Measurements from ENCODE around the gene ZFP36L1.
A peak's percentile ranks its signal among the peaks of the same experiment; 100 is the strongest.

The ZFP36L1 gene

GRCh38 chr14:68762953-68763764 is 29.7 kb downstream of the ZFP36L1 start:
- no peak for DNase-seq (ENCODE audit: low read depth in 2 of 2)

DNA sequence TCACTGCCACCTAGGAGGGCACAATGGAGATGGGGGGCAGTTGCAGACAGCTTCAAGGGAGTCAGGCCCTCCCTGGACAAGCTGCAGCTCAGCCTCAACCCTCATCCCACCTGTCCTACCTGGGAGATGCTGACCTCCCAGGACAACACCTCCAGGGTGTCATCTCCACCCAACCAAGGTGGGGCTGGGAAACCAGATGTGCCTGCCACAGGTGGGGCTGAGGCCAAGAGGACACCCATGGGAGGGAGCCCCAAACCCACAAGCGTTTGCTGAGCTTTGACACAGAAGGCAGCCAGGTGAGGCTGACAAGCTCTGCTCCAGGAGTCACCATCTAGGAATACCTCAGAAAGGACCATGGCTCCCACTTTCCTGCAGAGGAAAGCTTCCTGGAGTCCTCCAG is 31.5 kb downstream of the ZFP36L1 start:
- no peak for DNase-seq (ENCODE audit: low read depth in 2 of 2)

DNA sequence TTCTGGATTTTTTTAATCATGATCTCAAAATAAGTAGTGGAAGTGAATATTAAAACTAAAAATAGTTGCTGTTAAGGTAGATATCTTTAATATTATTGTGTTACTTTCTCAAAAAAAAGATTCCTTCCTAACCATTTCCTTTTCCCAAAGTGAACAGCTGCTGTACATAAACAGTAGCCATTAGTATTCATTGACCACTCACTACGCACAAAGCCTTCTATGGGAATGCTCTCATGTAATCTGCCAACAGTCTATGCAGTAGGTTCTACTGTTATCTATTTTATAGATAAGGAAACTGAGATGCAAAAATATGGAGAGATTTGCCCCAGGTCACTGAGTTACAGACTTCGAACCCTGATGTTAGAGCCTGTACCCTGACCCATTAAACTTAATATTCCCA is 32.1 kb downstream of the ZFP36L1 start:
- no peak for DNase-seq (ENCODE audit: low read depth in 2 of 2)

- no peak for DNase-seq (ENCODE audit: low read depth in 2 of 2)
These were observed 32.9 kb downstream of the ZFP36L1 start for GRCh38 chr14:68759937-68760336.

GRCh38 chr14:68759017-68759560 is 33.8 kb downstream of the ZFP36L1 start:
- DNase-seq (ENCODE audit: low read depth in 2 of 2) = no peak

GRCh38 chr14:68758301-68758700 is 34.6 kb downstream of the ZFP36L1 start:
- DNase-seq (ENCODE audit: low read depth in 2 of 2) = no peak

DNA sequence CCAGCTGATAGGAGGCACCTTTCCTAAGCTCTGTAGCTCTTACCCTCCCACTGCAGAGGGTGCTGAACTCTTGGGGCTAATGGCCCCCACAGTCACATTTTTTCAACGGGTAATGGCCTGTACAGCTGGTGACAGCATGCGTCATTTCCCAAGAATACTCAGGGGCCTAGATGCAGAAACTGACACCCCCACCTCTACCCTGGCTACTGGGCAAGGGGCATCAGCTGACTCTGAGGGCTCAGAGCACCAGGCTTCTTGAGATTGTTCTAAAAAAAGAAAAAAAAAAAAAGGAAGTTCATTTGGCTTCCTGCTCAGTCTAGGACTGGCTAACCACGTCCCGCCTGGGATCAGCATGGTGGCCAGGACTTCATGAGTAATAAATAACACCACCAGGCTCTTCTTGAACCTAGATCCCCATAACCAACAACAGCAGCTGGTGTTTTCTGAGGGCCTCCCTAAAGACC is 35.2 kb downstream of the ZFP36L1 start:
- DNase-seq (ENCODE audit: low read depth in 2 of 2) = no peak

DNA sequence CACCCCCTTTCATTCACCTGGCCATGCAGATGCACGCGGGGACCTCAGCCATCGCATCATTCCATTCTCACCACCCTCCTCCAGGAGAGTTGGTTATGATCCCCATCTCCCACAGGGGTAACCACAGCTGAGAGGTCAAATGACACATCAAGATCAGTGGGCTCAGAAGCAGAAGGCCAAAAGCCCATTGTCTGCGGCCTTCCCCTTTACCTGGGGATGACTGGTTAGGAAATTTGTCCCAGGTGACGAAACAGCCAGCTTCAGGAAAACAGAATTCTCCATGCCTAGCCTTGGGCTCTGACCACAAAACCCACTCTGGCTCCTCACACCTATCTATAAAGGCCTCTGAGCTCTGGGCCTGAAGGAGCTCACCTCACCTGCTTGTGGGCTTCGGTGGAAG is 36.1 kb downstream of the ZFP36L1 start:
- DNase-seq (ENCODE audit: low read depth in 2 of 2) = no peak

DNA sequence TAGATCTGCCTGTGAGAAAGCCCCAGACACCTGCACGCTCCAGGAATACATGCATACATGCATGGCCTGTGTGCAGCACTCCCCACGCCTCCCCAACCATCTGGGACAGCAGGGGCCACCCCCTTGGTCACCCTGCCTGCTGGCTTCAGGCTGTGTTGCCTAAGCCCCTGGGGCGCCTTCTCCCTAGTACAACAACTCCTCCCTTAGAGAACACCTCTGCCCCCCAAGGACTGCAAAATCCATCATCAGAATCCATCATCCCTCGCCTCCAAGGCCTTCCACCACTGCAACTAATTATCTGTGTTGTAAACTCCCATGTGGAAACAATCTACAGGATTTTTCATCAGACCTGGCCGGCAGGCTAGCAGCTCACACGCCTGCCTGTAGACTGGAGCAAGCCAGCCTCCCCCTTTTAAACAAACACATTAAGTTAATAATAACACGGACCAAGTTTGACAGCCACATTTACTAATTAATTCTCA is 36.8 kb downstream of the ZFP36L1 start:
- DNase-seq (ENCODE audit: low read depth in 2 of 2) = peak; percentile 71 to 72

- DNase-seq (ENCODE audit: low read depth in 2 of 2) = no peak
These were observed 37.9 kb downstream of the ZFP36L1 start for GRCh38 chr14:68755016-68755353.

- DNase-seq (ENCODE audit: low read depth in 2 of 2) = peak; percentile 86 to 87
These were observed 39.2 kb downstream of the ZFP36L1 start for GRCh38 chr14:68753690-68754089.

DNA sequence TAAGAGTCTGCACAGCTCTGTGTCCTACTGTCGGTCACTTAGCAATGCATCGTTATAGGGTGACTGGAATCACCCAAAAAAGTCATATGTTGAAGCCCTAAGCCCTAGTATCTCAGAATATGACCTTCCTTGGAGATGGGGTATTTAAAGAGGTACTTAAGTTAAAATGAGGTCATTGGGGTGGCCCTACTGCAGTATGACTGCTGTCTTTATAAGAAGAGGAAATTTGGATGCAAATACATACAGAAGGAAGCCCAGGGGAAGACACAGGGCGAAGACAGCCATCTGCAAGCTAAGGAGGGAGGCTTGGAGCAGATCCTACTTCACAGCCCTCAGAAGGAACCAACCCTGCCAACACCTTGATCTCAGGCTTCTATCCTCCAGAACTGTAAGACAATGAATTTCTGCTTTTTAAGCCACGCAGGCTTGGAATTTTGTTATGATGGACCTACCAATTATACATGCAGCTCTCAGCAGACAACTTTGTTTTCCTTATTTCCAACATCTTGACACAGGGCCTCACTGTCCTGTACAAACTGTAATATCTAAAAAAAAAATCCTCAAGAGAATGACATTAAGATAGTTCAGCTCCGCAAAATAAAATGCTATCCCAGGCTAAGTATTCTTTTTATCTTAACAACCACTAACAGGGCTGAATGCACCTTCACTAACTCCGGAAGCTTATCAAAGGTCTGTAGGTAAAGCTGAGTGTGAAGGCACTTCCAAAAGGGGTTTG is 40.4 kb downstream of the ZFP36L1 start:
- no peak for DNase-seq (ENCODE audit: low read depth in 2 of 2)

DNA sequence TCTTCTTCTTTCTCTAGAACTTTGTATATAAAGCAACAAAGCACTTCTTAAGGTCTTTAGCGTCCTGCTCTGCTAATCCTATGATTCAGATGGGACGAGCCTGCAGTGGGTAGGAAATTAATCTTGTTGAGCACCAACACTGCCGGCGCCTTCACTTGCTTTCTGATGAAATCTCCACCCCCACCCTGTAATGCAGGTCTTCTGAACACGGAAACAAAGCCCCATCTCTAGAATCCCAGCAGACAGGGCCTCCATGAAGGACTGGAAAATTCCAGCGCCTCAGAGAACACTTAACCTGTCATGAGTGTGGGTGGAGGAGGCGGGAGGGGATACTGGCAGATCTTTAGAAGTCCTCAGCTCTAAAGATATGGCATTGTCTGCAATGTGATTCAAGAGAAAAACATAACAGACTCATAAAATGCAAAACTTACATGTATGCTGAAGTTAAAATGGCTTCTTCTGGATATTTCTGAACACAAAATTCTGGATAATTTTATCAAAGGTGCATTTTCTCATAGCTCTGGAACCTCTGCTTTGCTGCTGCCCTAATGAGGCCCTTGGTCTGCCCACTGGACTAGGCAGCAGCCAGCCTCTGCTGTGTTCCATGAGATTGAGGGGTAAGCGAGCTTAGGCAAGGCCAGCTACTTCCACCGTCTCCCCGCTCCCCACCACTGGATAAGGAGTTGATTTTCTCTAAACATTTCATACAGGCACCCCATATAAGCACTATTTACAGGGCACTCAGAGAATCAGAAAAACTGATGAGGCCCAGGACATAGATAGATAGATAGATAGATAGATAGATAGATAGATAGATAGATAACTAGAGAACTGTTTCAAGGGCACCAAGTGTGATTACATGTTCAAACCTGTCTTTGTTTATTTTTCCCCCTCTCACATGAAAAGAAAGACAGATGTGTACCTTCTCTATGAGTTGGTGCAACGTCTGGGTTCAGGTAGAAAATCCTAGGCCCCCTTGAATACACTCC is 43.1 kb downstream of the ZFP36L1 start:
- peak in 1 of 2 experiments; percentile 27 for DNase-seq (ENCODE audit: low read depth in 2 of 2)

DNA sequence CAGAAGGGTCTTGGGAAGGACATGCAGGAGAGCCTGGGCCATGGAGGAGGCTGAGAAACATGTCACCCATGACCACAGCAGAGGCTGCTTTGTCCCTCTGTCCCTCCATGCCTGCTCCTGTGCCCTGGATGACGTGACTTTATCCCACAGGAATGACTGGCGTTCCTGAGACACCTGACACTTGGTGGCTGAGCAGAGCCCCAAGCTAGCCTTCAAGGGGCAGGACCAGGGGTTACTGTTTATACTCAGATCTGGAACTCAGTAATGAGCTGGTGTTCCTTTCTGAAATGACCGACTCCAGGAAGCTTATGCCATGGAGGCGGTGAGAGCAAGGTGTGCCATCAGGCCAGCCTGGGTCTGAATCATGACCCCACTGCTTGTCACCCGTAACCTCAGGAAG is 44.2 kb downstream of the ZFP36L1 start:
- no peak for DNase-seq (ENCODE audit: low read depth in 2 of 2)

GRCh38 chr14:68748260-68748659 is 44.6 kb downstream of the ZFP36L1 start:
- DNase-seq (ENCODE audit: low read depth in 2 of 2) = no peak

- no peak for DNase-seq (ENCODE audit: low read depth in 2 of 2)
These were observed 45.5 kb downstream of the ZFP36L1 start for GRCh38 chr14:68747393-68747792.

GRCh38 chr14:68744613-68745012 is 48.3 kb downstream of the ZFP36L1 start:
- DNase-seq (ENCODE audit: low read depth in 2 of 2) = no peak

GRCh38 chr14:68741839-68742470 is 50.9 kb downstream of the ZFP36L1 start:
- no peak for DNase-seq (ENCODE audit: low read depth in 2 of 2)

- DNase-seq (ENCODE audit: low read depth in 2 of 2) = no peak
These were observed 51.4 kb downstream of the ZFP36L1 start for GRCh38 chr14:68741477-68741791.

DNA sequence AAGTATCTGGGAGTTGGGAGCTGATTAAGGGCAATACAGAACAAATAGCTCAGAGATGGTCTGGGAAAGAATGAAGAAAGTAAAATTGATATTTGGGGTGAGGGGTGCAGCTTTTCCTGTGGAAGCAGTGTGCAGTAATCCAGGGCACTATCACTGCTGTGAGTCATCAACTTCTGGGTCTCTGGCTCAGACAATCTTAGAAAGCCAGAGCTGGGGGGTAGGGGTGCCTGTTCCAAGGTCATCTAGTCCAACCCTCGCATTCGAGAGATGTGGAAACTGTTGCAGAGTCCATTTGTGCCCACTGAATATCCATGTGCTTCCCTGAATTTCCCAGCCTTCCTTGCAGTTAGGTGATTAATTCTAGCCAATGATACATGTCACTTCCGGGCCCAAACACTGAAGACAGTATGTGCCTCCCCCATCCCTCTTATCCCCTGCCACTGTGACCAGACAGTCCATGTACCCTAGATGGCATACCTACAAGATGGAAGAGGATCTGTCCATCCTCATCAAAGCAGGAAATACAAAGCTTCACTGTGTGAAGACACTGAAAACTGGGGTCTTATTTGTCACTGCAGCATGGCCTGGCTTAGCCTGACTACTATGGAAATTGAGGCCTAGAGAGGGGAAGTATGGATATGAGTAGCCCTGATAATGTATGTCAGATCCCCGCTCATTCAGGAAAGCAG is 51.9 kb downstream of the ZFP36L1 start:
- DNase-seq (ENCODE audit: low read depth in 2 of 2) = no peak

DNA sequence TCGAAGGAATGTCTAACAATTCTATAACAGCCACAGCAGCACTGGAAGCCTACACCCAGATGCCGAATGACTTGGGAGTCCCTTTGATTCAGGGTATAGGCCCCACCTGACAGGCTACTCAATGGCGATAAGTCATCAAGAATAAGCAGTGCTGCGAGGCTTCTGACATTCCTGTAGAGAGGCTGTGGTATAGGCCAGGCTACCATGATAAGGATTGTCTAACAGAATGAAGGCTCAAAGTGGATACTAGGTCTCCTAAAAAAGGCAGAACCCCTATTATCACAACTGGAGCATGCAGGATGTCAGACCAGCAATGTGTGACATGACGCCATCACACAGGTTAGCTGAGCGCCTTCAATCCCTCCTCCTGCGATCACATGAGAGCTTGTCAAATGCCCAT is 53.2 kb downstream of the ZFP36L1 start:
- no peak for DNase-seq (ENCODE audit: low read depth in 2 of 2)

All from fibroblast of skin of left quadriceps (primary cell).